NCI-H1048 (cell line): ENCODE data around the gene GUCY2C.

Experiments used
- DNase-seq: peaks from one replicate; lab custom pipeline; 2025; lab: John Stamatoyannopoulos, UW

Gene GUCY2C

GRCh38 chr12:14681625-14682024, 14.8 kb downstream of the GUCY2C start:
- no peak for DNase-seq

GRCh38 chr12:14681190-14681589, 15.2 kb downstream of the GUCY2C start:
- no peak for DNase-seq

- no peak for DNase-seq
These were observed 17.8 kb downstream of the GUCY2C start for GRCh38 chr12:14678547-14679150.

GRCh38 chr12:14668591-14668990, 27.8 kb downstream of the GUCY2C start:
- no peak for DNase-seq

GRCh38 chr12:14665354-14666348, 30.7 kb downstream of the GUCY2C start:
- no peak for DNase-seq

GRCh38 chr12:14664434-14665023, 31.9 kb downstream of the GUCY2C start:
- peak; percentile 25 for DNase-seq

- no peak for DNase-seq
These were observed 33.4 kb downstream of the GUCY2C start for GRCh38 chr12:14663002-14663401.

GRCh38 chr12:14656846-14657245, 39.6 kb downstream of the GUCY2C start:
- DNase-seq: no peak

- DNase-seq: no peak
These were observed 41.1 kb downstream of the GUCY2C start for GRCh38 chr12:14655284-14655683.

- no peak for DNase-seq
These were observed 41.6 kb downstream of the GUCY2C start for GRCh38 chr12:14654842-14655241.

GRCh38 chr12:14654416-14654815, 42.0 kb downstream of the GUCY2C start:
- no peak for DNase-seq

GRCh38 chr12:14652483-14652882, 43.9 kb downstream of the GUCY2C start:
- DNase-seq: no peak

GRCh38 chr12:14651371-14651770, 45.0 kb downstream of the GUCY2C start:
- no peak for DNase-seq

- DNase-seq: no peak
These were observed 45.6 kb downstream of the GUCY2C start for GRCh38 chr12:14650789-14651188.

- DNase-seq: no peak
These were observed 49.2 kb downstream of the GUCY2C start for GRCh38 chr12:14647028-14647750.

- no peak for DNase-seq
These were observed 53.1 kb downstream of the GUCY2C start for GRCh38 chr12:14643251-14643650.

- no peak for DNase-seq
These were observed 58.3 kb downstream of the GUCY2C start for GRCh38 chr12:14638066-14638465.

- no peak for DNase-seq
These were observed 60.6 kb downstream of the GUCY2C start for GRCh38 chr12:14635776-14636175.

GRCh38 chr12:14630793-14631192, 65.6 kb downstream of the GUCY2C start:
- no peak for DNase-seq

GRCh38 chr12:14629832-14630710, 66.3 kb downstream of the GUCY2C start:
- peak; percentile 54 for DNase-seq

- no peak for DNase-seq
These were observed 67.6 kb downstream of the GUCY2C start for GRCh38 chr12:14628771-14629170.
